ENCODE results near the gene FCHO2.
"Not testable (repeated sequence)": the region's sequence is repeated elsewhere in the genome, so short reads cannot be mapped to it uniquely, and the experiment has no call there.

The FCHO2 gene

GRCh38 chr5:72955768-72956323, at the start of gene FCHO2:
TSS of gene FCHO2 (plus strand) at chr5:72956041. CDS start at chr5:72956097, 56 bp downstream.
- DNase-seq (ENCODE audit: low read depth in 2 of 2), result peak; percentile 95 to 96

- no peak for DNase-seq (ENCODE audit: low read depth in 2 of 2)
Measured at GRCh38 chr5:72906806-72907205, 49.0 kb upstream of the FCHO2 start.

GRCh38 chr5:72908664-72909063, 47.2 kb upstream of the FCHO2 start:
- DNase-seq (ENCODE audit: low read depth in 2 of 2), result no peak

- no peak for DNase-seq (ENCODE audit: low read depth in 2 of 2)
Measured at GRCh38 chr5:72917371-72917776, 38.5 kb upstream of the FCHO2 start.

- no peak for DNase-seq (ENCODE audit: low read depth in 2 of 2)
Measured at GRCh38 chr5:72920690-72921502, 34.9 kb upstream of the FCHO2 start.

GRCh38 chr5:72921886-72922285, 34.0 kb upstream of the FCHO2 start:
- no peak for DNase-seq (ENCODE audit: low read depth in 2 of 2)

- no peak for DNase-seq (ENCODE audit: low read depth in 2 of 2)
Measured at GRCh38 chr5:72922422-72922821, 33.4 kb upstream of the FCHO2 start.

- DNase-seq (ENCODE audit: low read depth in 2 of 2), result no peak
Measured at GRCh38 chr5:72925336-72926010, 30.4 kb upstream of the FCHO2 start.

GRCh38 chr5:72932686-72933085, 23.2 kb upstream of the FCHO2 start:
- DNase-seq (ENCODE audit: low read depth in 2 of 2), result not testable (repeated sequence)

- DNase-seq (ENCODE audit: low read depth in 2 of 2), result not testable (repeated sequence)
Measured at GRCh38 chr5:72934953-72935725, 20.7 kb upstream of the FCHO2 start.

- no peak for DNase-seq (ENCODE audit: low read depth in 2 of 2)
Measured at GRCh38 chr5:72936893-72937292, 18.9 kb upstream of the FCHO2 start.

GRCh38 chr5:72937517-72938061, 18.3 kb upstream of the FCHO2 start:
- no peak for DNase-seq (ENCODE audit: low read depth in 2 of 2)

- no peak for DNase-seq (ENCODE audit: low read depth in 2 of 2)
Measured at GRCh38 chr5:72938206-72938605, 17.6 kb upstream of the FCHO2 start.

GRCh38 chr5:72940082-72940481, 15.8 kb upstream of the FCHO2 start:
- DNase-seq (ENCODE audit: low read depth in 2 of 2), result no peak

GRCh38 chr5:72943307-72943706, 12.5 kb upstream of the FCHO2 start:
- no peak for DNase-seq (ENCODE audit: low read depth in 2 of 2)

GRCh38 chr5:72947498-72947897, 8.3 kb upstream of the FCHO2 start:
- DNase-seq (ENCODE audit: low read depth in 2 of 2), result no peak

GRCh38 chr5:72949481-72949880, 6.4 kb upstream of the FCHO2 start:
- DNase-seq (ENCODE audit: low read depth in 2 of 2), result no peak

GRCh38 chr5:72951671-72952468, 4.0 kb upstream of the FCHO2 start:
- no peak for DNase-seq (ENCODE audit: low read depth in 2 of 2)

- no peak for DNase-seq (ENCODE audit: low read depth in 2 of 2)
Measured at GRCh38 chr5:72954389-72954788, 1.5 kb upstream of the FCHO2 start.

GRCh38 chr5:72955143-72955767, 586 bp upstream of the FCHO2 start:
- peak in 1 of 2 donors; percentile 2 for DNase-seq (ENCODE audit: low read depth in 2 of 2)

Measured in stimulated activated CD4-positive, alpha-beta T cell treated with anti-CD3 and anti-CD28 coated beads, Interleukin-4, amount 100 ng/mL, for 48 hours (primary cell).